ENCODE measurements around the gene VGLL3.

Gene VGLL3

GRCh38 chr3:86989006-86989405 lies 1.9 kb downstream of the VGLL3 start:
- no peak overlapping the region for H3K27ac ChIP-seq
- TF ChIP-seq CTCF (IDR thresholded peaks at IDR 0.05) (no peak), ZFX (IDR thresholded peaks at IDR 0.05; ENCODE audit: borderline replicate concordance) (no peak)

GRCh38 chr3:86988235-86988634 lies 2.7 kb downstream of the VGLL3 start:
- no peak for TF ChIP-seq ZFX (IDR thresholded peaks at IDR 0.05; ENCODE audit: borderline replicate concordance)
- TF ChIP-seq CTCF (IDR thresholded peaks at IDR 0.05): no peak

GRCh38 chr3:86987421-86987715 lies 3.6 kb downstream of the VGLL3 start:
- no peak for TF ChIP-seq CTCF (IDR thresholded peaks at IDR 0.05)
- no peak for TF ChIP-seq ZFX (IDR thresholded peaks at IDR 0.05; ENCODE audit: borderline replicate concordance)
- H3K27ac ChIP-seq: no peak overlapping the region

More at GRCh38 chr3:86988235-86988634, 2.7 kb downstream of the VGLL3 start:
- no peak overlapping the region for H3K27ac ChIP-seq

GRCh38 chr3:86986671-86987420 lies 4.1 kb downstream of the VGLL3 start:
- H3K27ac ChIP-seq: no peak overlapping the region
- no peak for TF ChIP-seq CTCF (IDR thresholded peaks at IDR 0.05)
- TF ChIP-seq ZFX (IDR thresholded peaks at IDR 0.05; ENCODE audit: borderline replicate concordance): no peak

GRCh38 chr3:86985181-86985826 lies 5.6 kb downstream of the VGLL3 start:
- H3K27ac ChIP-seq: no peak overlapping the region
- TF ChIP-seq ZFX (IDR thresholded peaks at IDR 0.05; ENCODE audit: borderline replicate concordance) (no peak), CTCF (IDR thresholded peaks at IDR 0.05) (no peak)

GRCh38 chr3:86984271-86984670 lies 6.7 kb downstream of the VGLL3 start:
- no peak overlapping the region for H3K27ac ChIP-seq
- TF ChIP-seq CTCF (IDR thresholded peaks at IDR 0.05) (no peak), ZFX (IDR thresholded peaks at IDR 0.05; ENCODE audit: borderline replicate concordance) (no peak)

GRCh38 chr3:86982883-86983282 lies 8.1 kb downstream of the VGLL3 start:
- TF ChIP-seq CTCF (IDR thresholded peaks at IDR 0.05): no peak
- no peak for TF ChIP-seq ZFX (IDR thresholded peaks at IDR 0.05; ENCODE audit: borderline replicate concordance)
- H3K27ac ChIP-seq: no peak overlapping the region
